HG02571 (cell line): ENCODE results near the gene RPS10.
"Not testable (repeated sequence)": the region's sequence is repeated elsewhere in the genome, so short reads cannot be mapped to it uniquely, and the experiment has no call there.

ENCODE experiments used
- ATAC-seq: cut with Tn5 transposase; IDR thresholded peaks from one replicate; pipeline ENCODE4 v1.9.1; 2021; ENCODE audit warnings: mild to moderate bottlenecking, moderate library complexity; ENCODE audit not compliant: unreplicated experiment

Gene RPS10

GRCh38 chr6:34451192-34451591, 25.3 kb upstream of the RPS10 start:
- no peak for ATAC-seq

- no peak for ATAC-seq
Observed at GRCh38 chr6:34447910-34448309, 22.0 kb upstream of the RPS10 start.

GRCh38 chr6:34447386-34447785, 21.5 kb upstream of the RPS10 start:
- ATAC-seq, result no peak

DNA sequence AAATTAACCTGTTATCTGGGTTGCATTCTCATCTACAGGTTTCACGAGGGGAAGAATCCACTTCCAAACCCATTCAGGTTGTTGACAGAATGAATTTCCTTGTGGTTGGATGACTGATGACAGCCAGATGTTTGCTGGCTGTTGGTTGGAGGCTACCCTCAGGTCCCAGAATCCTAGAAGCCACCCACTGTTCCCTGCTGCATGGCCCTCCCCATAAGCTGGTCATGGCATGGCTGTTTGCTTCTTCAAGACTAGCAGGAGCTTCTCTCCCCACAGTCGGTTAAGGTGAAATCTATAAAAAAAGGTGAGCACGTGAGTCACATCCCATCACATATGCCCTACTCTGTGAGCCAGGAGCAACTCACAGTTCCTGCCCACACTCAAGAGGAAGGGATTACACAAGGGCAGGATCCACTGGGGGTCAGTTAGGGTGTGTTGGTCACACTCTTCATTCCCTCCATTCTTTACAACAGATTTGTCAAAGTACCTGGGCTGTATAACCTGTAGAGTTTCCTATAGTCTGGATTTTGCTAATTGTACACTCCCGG, 19.5 kb upstream of the RPS10 start:
- ATAC-seq, result no peak

- no peak for ATAC-seq
Observed at GRCh38 chr6:34441526-34441925, 15.7 kb upstream of the RPS10 start.

GRCh38 chr6:34439442-34439841, 13.6 kb upstream of the RPS10 start:
- ATAC-seq, result no peak

- ATAC-seq, result no peak
Observed at GRCh38 chr6:34438705-34439104, 12.8 kb upstream of the RPS10 start.

GRCh38 chr6:34437644-34437970, 11.7 kb upstream of the RPS10 start:
- no peak for ATAC-seq

- ATAC-seq, result no peak
Observed at GRCh38 chr6:34436803-34437643, 11.2 kb upstream of the RPS10 start.

DNA sequence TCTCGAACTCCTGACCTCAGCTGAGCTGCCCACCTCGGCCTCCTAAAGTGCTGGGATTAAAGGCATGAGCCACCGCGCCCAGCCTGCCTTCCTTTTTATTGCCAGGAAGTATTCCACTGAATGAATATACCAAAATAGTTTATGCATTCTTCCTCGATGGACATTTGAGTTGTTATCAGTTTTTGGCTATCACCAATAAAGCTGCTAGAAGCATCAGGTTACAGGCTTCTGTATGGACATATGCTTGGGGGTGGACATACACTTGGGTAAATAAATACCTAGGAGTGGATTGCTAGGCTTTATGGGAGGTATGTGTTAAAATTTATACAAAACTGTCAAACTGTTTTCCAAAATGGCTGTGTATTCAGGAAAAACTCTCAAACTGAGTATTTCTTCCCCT, 10.0 kb upstream of the RPS10 start:
- no peak for ATAC-seq

- no peak for ATAC-seq
Observed at GRCh38 chr6:34425132-34425497, 754 bp downstream of the RPS10 start.

DNA sequence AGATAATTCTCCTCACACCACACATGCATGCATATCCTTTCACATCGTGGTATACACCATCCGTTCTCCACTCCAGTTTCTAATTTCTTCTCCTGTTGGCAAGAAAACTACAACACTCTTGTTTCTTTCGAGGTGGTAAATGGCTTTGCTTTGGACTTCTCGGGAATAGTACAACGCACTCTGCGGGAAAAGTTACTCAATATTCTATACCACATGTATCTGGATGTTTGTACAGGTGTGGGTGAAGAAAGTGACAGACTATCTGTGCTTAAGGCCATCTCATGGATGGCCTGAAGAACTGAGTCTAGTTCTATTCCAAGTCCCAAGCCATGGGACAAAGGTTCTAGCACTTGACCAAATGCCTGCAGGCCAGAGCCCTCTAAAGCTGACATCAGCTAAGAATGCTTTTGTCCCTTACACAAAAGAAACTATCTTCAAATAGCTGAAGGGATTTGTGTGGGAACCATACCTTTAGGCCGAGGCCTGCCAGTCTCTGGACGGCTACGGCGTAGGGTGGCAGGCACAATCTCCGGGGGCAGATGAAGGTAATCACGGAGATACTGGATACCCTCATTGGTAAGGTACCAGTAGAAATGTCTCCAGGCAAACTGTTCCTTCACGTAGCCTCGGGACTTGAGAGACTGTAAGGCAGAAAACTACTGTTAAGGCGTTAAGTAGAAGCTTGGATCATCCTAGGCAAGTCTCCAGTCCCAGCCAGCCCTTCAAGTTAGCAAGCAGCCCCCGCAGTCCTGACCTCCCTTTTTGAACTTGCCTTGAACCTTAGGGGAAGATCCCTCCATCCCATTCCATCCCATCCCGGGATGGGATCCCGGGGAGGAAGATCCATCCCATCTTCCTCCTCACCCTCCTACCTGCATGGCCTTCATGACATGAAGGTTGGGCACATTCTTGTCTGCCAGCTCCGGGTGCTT, 1.4 kb downstream of the RPS10 start:
- ATAC-seq, result no peak

DNA sequence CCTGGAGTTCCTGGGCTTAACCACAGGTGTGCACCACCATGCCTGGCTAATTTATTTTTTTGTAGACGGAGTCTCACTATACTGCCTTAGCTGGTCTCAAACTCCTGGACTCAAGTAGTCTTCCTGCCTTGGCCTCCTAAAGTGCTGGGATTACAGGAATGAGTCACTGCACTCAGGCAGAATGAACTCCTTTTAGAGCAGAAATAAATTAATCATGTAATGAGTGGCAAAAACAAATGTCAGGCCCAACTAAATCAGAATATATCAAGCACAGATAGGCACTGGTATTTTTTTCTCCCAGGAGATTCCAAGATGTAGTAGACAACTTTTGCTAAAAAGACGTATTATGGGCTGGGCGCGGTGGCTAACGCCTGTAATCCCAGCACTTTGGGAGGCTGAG, 2.6 kb downstream of the RPS10 start:
- ATAC-seq, result no peak

- no peak for ATAC-seq
Observed at GRCh38 chr6:34418367-34418766, 7.5 kb downstream of the RPS10 start.

GRCh38 chr6:34416877-34417371, 8.9 kb downstream of the RPS10 start:
- no peak for ATAC-seq

DNA sequence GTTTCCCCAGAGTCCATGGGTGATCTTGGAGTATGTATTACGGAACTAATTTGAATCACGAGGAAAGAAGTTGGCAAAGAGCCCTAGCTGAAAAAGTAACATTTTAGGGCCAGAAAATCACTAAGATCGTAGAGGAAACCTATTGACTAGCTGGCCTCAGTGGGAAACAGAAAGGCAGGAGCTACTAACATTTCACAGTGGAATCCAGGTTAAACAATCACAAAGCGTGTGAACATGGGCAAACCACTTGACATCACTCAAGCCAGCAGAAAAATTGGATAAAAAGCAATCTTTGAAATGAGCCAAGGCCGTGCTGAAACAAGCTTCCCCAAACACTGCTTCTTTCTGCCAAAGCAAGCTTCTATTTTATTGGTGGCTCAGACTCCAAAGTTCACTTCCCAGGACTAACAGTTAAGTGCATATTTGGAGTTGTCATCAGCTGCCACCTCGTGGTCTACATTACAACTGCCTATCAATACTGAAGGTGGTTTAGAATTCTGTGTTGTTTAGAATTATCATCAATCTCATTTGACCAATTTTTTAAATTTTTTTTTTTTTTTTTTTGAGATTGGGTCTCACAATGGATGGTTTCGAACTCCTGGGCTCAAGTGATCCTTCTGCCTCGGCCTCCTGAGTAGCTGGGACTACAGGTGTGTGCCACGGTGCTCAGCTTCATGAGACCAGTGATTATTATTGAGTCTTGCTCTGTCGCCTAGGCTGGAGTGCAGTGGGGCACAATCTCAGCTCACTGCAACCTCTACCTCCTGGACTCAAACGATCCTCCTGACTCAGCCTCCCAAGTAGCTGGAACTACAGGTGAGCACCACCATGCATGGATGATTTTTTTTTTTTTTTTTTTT, 10.6 kb downstream of the RPS10 start:
- ATAC-seq, result no peak

DNA sequence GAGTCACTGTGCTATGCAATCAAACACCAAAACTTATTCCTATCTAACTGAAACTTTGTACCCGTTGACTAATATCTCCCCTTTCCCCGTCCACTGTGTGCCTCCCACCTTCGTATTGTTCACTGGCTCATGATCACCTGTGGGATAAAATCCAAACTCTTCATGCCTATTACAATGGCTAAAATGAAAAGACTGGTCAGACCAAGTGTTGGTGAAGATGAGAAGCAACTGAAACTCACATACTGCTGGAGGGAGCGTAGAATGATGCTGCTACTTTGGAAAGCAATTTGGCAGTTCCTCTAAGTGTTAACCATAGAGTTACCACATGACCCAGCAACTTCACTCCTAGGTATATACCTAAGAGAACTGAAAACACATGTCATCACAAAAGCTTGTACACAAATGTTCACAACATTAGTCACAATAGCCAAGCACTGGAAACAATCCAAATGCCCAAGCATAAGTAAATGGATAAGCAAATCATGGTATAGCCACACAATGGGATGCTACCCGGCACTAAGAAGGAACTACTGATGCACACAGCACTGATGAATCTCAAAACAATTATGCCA, 13.1 kb downstream of the RPS10 start:
- no peak for ATAC-seq

GRCh38 chr6:34412016-34412415, 13.9 kb downstream of the RPS10 start:
- no peak for ATAC-seq

DNA sequence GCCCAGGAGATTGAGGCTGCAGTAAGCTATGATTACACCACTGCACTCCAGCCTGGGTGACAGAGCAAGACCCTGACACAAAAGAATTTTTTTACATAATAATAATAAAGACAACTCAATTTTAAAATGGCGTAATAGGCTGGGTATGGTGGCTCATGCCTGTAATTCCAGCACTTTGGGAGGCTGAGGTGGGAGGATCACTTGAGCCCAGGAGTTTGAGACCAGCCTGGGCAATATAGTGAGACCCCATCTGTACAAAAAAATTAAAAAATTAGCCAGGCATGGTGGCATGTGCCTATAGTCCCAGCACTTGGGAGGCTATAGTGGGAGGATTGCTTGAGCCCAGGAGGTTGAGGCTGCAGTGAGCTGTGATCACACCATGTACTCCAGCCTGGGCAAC, 18.0 kb downstream of the RPS10 start:
- not testable (repeated sequence) for ATAC-seq

DNA sequence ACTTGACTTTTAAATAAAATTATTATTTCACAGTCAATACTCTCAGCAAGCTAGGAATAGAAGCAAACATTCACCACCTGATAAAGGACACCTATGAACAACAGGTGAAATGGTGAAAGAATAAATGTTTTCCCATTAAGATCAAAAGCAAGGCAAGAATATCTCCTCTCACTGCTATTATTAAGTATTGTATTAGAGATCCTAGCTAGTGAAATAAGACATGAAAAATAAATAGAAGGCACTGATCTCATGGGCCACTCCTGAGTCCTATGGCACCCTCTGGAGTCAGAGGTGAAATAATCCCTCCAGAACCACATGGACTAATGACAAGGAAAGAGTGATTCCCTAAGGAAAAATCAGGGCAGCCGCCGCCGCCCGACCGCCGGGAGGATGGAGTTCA, 29.4 kb downstream of the RPS10 start:
- ATAC-seq, result no peak

- no peak for ATAC-seq
Observed at GRCh38 chr6:34393966-34394305, 31.9 kb downstream of the RPS10 start.
